Bronchial epithelial cell (primary cell): ENCODE measurements around the gene CDK5R2. TPM values are rescaled to one million over a fixed set of nuclear protein-coding genes. Genes with fewer than 3 reads are reported as not detected.
A peak's percentile ranks its signal among the peaks of the same experiment; 100 is the strongest.
"Not testable (repeated sequence)": the region's sequence is repeated elsewhere in the genome, so short reads cannot be mapped to it uniquely, and the experiment has no call there.

Experiments used
- DNase-seq: peaks from one replicate; pipeline ENCODE4 v3.0.0-alpha.2; 2010; ENCODE audit warnings: low read depth
- FAIRE-seq: peaks from 2 replicates; lab custom pipeline; 2011; peaks lifted over from hg19 to GRCh38; lab: Jason Lieb, UNC
- H3K27me3 ChIP-seq: 2 replicates; pipeline ENCODE4 v1.5.1; 2011; ENCODE audit warnings: low read length; ENCODE audit not compliant: control insufficient read depth, insufficient read depth
- H3K36me3 ChIP-seq: 2 replicates; pipeline ENCODE4 v1.5.1; 2011; ENCODE audit warnings: low read length; ENCODE audit not compliant: control insufficient read depth, insufficient read depth
- H3K4me3 ChIP-seq: 2 replicates; pipeline ENCODE4 v1.5.1; 2011; ENCODE audit warnings: mild to moderate bottlenecking, low read depth, low read length, control low read depth
- total RNA-seq: library from RNA; depleted of rRNA; stranded (reverse); fragments of >200 nt; gene quantifications from 2 replicates; pipeline ENCODE4 v1.2.1, GENCODE V29; 2014
- TF ChIP-seq, protein P1 (sequence below): IDR thresholded peaks from 2 replicates; pipeline ENCODE4 v1.5.1; 2011; ENCODE audit warnings: mild to moderate bottlenecking, moderate library complexity, low read length, control low read depth, inconsistent platforms; ENCODE audit not compliant: insufficient read depth, severe bottlenecking

CDK5R2 gene
- total RNA-seq, 1 donor from 2014 or later: not detected

- no peaks in the 10 kb centered on the region for H3K36me3 ChIP-seq
- DNase-seq (no peak), FAIRE-seq (no peak)
- H3K4me3 ChIP-seq: no peak overlapping the region
- peaks cover 3% of the 10 kb centered on the region for H3K27me3 ChIP-seq
- TF ChIP-seq, protein P1, sequence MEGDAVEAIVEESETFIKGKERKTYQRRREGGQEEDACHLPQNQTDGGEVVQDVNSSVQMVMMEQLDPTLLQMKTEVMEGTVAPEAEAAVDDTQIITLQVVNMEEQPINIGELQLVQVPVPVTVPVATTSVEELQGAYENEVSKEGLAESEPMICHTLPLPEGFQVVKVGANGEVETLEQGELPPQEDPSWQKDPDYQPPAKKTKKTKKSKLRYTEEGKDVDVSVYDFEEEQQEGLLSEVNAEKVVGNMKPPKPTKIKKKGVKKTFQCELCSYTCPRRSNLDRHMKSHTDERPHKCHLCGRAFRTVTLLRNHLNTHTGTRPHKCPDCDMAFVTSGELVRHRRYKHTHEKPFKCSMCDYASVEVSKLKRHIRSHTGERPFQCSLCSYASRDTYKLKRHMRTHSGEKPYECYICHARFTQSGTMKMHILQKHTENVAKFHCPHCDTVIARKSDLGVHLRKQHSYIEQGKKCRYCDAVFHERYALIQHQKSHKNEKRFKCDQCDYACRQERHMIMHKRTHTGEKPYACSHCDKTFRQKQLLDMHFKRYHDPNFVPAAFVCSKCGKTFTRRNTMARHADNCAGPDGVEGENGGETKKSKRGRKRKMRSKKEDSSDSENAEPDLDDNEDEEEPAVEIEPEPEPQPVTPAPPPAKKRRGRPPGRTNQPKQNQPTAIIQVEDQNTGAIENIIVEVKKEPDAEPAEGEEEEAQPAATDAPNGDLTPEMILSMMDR: no peak
These were observed 31.6 kb upstream of the CDK5R2 start for GRCh38 chr2:218927876-218928275.

GRCh38 chr2:218930488-218930887 is 29.0 kb upstream of the CDK5R2 start:
- not testable (repeated sequence) for DNase-seq, FAIRE-seq, H3K36me3 ChIP-seq, H3K27me3 ChIP-seq, H3K4me3 ChIP-seq

DNA sequence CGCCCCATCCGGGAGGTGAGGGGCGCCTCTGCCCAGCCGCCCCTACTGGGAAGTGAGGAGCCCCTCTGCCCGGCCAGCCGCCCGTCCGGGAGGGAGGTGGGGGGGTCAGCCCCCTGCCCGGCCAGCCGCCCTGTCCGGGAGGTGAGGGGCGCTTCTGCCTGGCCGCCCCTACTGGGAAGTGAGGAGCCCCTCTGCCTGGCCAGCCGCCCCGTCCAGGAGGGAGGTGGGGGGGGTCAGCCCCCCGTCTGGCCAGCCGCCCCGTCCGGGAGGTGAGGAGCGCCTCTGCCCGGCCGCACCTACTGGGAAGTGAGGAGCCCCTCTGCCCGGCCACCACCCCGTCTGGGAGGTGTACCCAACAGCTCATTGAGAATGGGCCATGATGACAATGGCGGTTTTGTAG is 27.7 kb upstream of the CDK5R2 start:
- DNase-seq, H3K27me3 ChIP-seq, H3K4me3 ChIP-seq, H3K36me3 ChIP-seq, FAIRE-seq: not testable (repeated sequence)

DNA sequence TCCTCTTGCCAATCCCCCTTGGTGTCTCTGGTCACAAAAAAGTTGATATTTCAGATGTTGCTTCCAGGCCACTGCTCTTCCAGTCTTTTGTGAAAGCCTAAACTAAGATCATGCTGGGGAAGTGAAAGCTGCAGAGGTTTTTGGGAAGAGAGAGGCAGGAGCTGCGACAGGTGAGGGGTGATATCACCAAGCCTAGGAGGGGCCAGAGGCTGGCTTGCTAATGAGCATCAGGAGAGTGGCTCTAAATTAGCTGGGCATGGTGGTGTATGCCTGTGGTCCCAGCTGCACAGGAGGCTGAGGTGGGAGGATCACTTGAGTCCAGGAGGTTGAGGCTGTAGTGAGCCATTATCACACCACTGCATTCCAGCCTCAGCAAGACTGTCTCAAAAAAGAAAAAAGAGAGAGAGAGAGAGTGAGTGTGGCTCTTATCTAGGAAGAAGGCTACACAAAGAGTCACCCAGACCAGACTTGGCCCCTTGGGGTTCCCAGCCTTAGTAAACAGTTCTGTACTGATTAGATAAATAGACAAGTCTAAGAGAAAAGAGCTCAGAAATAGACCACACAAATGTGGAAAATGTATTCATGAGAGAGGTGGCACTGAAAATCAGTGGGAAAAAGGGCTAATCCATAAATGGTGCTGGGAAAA is 14.6 kb upstream of the CDK5R2 start:
- no peak for FAIRE-seq
- TF ChIP-seq, protein P1: no peak
- no peak for DNase-seq
- Histone ChIP-seq H3K27me3 (no peaks in the 10 kb centered on the region), H3K36me3 (no peaks in the 10 kb centered on the region), H3K4me3 (no peak overlapping the region)

GRCh38 chr2:218946621-218947020 is 12.8 kb upstream of the CDK5R2 start:
- TF ChIP-seq, protein P1: no peak
- Histone ChIP-seq H3K36me3 (no peaks in the 10 kb centered on the region), H3K4me3 (no peak overlapping the region), H3K27me3 (no peaks in the 10 kb centered on the region)
- DNase-seq (no peak), FAIRE-seq (no peak)

- H3K27me3 ChIP-seq: peaks cover 4% of the 10 kb centered on the region
- TF ChIP-seq, protein P1: no peak
- no peak for FAIRE-seq
These were observed 7.3 kb upstream of the CDK5R2 start for GRCh38 chr2:218952160-218952559.

GRCh38 chr2:218953366-218953954 is 6.0 kb upstream of the CDK5R2 start:
- no peak overlapping the region for H3K4me3 ChIP-seq
- FAIRE-seq (no peak), DNase-seq (no peak)
- TF ChIP-seq, protein P1: peak; percentile 28
- H3K27me3 ChIP-seq: peaks cover 4% of the 10 kb centered on the region
- H3K36me3 ChIP-seq: no peaks in the 10 kb centered on the region

More at GRCh38 chr2:218952160-218952559, 7.3 kb upstream of the CDK5R2 start:
- no peak for DNase-seq
- Histone ChIP-seq H3K36me3 (no peaks in the 10 kb centered on the region), H3K4me3 (no peak overlapping the region)
